A549 (cell line): ENCODE data around the gene RAPGEF3.

Experiments
- CBX2 ChIP-seq: fragments of 200-600 bp; sonication (generic); IDR thresholded peaks from 2 replicates; pipeline ENCODE4 v1.6.1; 2016; ENCODE audit warnings: low read depth, mild to moderate bottlenecking, borderline replicate concordance
- RAD21 ChIP-seq, 2 experiments: fragments of >200 bp in 1 of 2; sonication (Bioruptor Twin) in 1 of 2; formaldehyde crosslinking in 1 of 2; IDR thresholded peaks in 1 of 2; conservative IDR thresholded peaks in 1 of 2; 2 replicates in 1 of 2; 3 replicates in 1 of 2; pipeline ENCODE4 v1.6.1; 2012 to 2018; ENCODE audit warnings: inconsistent platforms in 1 of 2
- REST ChIP-seq: fragments of 200-600 bp; sonication (generic); IDR thresholded peaks from 2 replicates; pipeline ENCODE4 v1.6.1; 2016; ENCODE audit warnings: antibody characterized with exemption, mild to moderate bottlenecking, moderate library complexity
- TF ChIP-seq, protein P1 (sequence below): fragments of >200 bp; sonication (Bioruptor Twin); formaldehyde crosslinking; IDR thresholded peaks from 3 replicates; pipeline ENCODE4 v1.5.1; 2016

DNA sequence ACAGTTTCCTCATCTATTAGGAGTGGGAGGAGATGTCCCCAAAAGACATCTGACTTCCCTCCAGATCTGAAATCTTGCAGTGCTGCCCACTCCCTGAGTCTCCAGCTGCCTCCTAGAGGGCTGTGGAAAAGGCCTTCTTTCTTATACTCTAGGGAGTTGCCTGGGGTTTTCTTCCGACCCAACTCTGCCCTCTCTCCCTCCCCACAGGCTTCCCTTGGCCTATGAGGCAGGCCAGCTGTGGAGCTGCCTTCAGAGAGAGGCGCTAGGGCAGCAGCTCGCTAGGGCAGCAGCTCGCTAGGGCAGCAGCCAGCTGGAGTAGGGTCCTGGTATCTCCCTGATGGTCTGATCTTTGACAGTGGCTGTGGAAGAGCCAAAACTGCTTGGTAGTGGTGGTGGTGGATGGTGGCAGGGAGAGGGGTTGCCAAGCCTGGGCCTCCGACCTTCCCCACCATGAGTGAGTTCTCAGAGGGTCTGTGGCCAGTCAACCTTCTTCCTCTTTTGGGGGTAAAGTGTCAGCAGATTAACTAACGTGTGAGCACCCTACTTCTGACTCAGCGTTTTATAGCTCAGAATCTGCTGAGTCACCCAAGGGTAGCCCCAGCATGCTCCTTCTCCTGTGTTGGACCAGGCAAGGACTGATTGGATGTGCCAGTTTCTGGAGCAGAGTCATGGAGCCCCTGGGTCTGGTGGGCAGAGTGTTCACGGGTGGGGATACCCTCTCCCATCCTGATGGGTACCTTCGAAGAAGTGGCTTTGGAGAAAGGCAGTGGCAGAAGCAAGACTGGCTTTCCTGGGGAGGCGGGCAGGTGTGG, 16.6 kb upstream of the RAPGEF3 start:
- no peak for TF ChIP-seq CBX2
- TF ChIP-seq, protein P1, sequence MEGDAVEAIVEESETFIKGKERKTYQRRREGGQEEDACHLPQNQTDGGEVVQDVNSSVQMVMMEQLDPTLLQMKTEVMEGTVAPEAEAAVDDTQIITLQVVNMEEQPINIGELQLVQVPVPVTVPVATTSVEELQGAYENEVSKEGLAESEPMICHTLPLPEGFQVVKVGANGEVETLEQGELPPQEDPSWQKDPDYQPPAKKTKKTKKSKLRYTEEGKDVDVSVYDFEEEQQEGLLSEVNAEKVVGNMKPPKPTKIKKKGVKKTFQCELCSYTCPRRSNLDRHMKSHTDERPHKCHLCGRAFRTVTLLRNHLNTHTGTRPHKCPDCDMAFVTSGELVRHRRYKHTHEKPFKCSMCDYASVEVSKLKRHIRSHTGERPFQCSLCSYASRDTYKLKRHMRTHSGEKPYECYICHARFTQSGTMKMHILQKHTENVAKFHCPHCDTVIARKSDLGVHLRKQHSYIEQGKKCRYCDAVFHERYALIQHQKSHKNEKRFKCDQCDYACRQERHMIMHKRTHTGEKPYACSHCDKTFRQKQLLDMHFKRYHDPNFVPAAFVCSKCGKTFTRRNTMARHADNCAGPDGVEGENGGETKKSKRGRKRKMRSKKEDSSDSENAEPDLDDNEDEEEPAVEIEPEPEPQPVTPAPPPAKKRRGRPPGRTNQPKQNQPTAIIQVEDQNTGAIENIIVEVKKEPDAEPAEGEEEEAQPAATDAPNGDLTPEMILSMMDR = no peak
- TF ChIP-seq RAD21 (conservative IDR thresholded peaks at IDR 0.05 in 1 of 2, IDR thresholded peaks at IDR 0.05 in 1 of 2) = no peak
- no peak for TF ChIP-seq REST
